Smooth muscle cell (in vitro differentiated cells): Measurements from ENCODE around the gene SV2C. TPM values are rescaled to one million over a fixed set of nuclear protein-coding genes. Genes with fewer than 3 reads are reported as not detected.
A peak's percentile ranks its signal among the peaks of the same experiment; 100 is the strongest.

ENCODE experiments used
- DNase-seq: peaks from one replicate; lab custom pipeline; 2025; ENCODE audit not compliant: unreplicated experiment; lab: John Stamatoyannopoulos, UW
- H2AFZ ChIP-seq: fragments of 200-600 bp; sonication (generic); 2 replicates; pipeline ENCODE4 v1.6.0; 2016; ENCODE audit warnings: antibody characterized with exemption, low read depth, mild to moderate bottlenecking
- H3F3A ChIP-seq: fragments of 200-600 bp; sonication (generic); 2 replicates; pipeline ENCODE4 v1.6.0; 2017; ENCODE audit warnings: antibody characterized with exemption, low read depth
- H3K27ac ChIP-seq: fragments of 200-600 bp; sonication (generic); 2 replicates; pipeline ENCODE4 v1.5.1; 2016; ENCODE audit warnings: low read depth, mild to moderate bottlenecking
- H3K27me3 ChIP-seq: fragments of 200-600 bp; sonication (generic); 2 replicates; pipeline ENCODE4 v1.6.1; 2016; ENCODE audit warnings: low read depth, mild to moderate bottlenecking
- H3K36me3 ChIP-seq: fragments of 200-600 bp; sonication (generic); 2 replicates; pipeline ENCODE4 v1.5.1; 2016; ENCODE audit warnings: low read depth
- H3K4me1 ChIP-seq: fragments of 200-600 bp; sonication (generic); 2 replicates; pipeline ENCODE4 v1.5.1; 2016; ENCODE audit warnings: low read depth
- H3K4me2 ChIP-seq: fragments of 200-600 bp; sonication (generic); 2 replicates; pipeline ENCODE4 v1.6.0; 2016; ENCODE audit warnings: mild to moderate bottlenecking
- H3K4me3 ChIP-seq: fragments of 200-600 bp; sonication (generic); 2 replicates; pipeline ENCODE4 v1.5.1; 2016; ENCODE audit warnings: mild to moderate bottlenecking
- H3K79me2 ChIP-seq: fragments of 200-600 bp; sonication (generic); 2 replicates; pipeline ENCODE4 v1.6.0; 2016; ENCODE audit warnings: low read depth, mild to moderate bottlenecking
- H3K9ac ChIP-seq: fragments of 200-600 bp; sonication (generic); 2 replicates; pipeline ENCODE4 v1.6.0; 2016; ENCODE audit warnings: low read depth
- H3K9me3 ChIP-seq: fragments of 200-600 bp; sonication (generic); replicated peaks from 2 replicates; pipeline ENCODE4 v1.5.1; 2016; ENCODE audit warnings: low read depth
- H4K20me1 ChIP-seq: fragments of 200-600 bp; sonication (generic); 2 replicates; pipeline ENCODE4 v1.6.0; 2016; ENCODE audit warnings: low read depth
- WGBS: methylation state at CpG from one replicate; pipeline ENCODE4 v1.1.7; 2016; ENCODE audit warnings: low lambda C conversion rate; 5-methylcytosine and 5-hydroxymethylcytosine counted together
- polyA plus RNA-seq: library from polyadenylated mRNA; unstranded; fragments of >200 nt; fragmentation: Nextera tagmentation; extraction: Ambion mirVana; gene quantifications from 2 replicates; pipeline ENCODE4 v1.2.1, GENCODE V29; 2016
- total RNA-seq: library from RNA; depleted of rRNA; stranded (reverse); fragments of >200 nt; gene quantifications from 2 replicates; pipeline ENCODE4 v1.2.3, GENCODE V29; 2014
- TF ChIP-seq, protein P1 (sequence below): fragments of 200-600 bp; sonication (generic); IDR thresholded peaks from 2 replicates; pipeline ENCODE4 v1.5.1; 2017; ENCODE audit warnings: borderline replicate concordance, mild to moderate bottlenecking, antibody characterized with exemption; ENCODE audit not compliant: insufficient read depth, poor library complexity, severe bottlenecking

The SV2C gene
- total and polyA plus RNA-seq, 2 experiments from 2014 or later = not detected

- Histone ChIP-seq H3K4me2 (no peak overlapping the region), H3K9me3 (no peaks in the 10 kb centered on the region), H3K9ac (no peak overlapping the region), H3K79me2 (no peaks in the 10 kb centered on the region), H3K4me1 (peaks cover 4% of the 10 kb centered on the region), H3K36me3 (no peaks in the 10 kb centered on the region), H2AFZ (no peak overlapping the region), H3K27me3 (peaks cover 12% of the 10 kb centered on the region), H3K27ac (no peak overlapping the region), H3F3A (no peaks in the 10 kb centered on the region), H4K20me1 (no peaks in the 10 kb centered on the region), H3K4me3 (no peak overlapping the region)
- WGBS = 81% methylated on average over 5 of the region's 5 CpGs
- DNase-seq = no peak
- TF ChIP-seq, protein P1, sequence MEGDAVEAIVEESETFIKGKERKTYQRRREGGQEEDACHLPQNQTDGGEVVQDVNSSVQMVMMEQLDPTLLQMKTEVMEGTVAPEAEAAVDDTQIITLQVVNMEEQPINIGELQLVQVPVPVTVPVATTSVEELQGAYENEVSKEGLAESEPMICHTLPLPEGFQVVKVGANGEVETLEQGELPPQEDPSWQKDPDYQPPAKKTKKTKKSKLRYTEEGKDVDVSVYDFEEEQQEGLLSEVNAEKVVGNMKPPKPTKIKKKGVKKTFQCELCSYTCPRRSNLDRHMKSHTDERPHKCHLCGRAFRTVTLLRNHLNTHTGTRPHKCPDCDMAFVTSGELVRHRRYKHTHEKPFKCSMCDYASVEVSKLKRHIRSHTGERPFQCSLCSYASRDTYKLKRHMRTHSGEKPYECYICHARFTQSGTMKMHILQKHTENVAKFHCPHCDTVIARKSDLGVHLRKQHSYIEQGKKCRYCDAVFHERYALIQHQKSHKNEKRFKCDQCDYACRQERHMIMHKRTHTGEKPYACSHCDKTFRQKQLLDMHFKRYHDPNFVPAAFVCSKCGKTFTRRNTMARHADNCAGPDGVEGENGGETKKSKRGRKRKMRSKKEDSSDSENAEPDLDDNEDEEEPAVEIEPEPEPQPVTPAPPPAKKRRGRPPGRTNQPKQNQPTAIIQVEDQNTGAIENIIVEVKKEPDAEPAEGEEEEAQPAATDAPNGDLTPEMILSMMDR = no peak
These were observed 317.3 kb downstream of the SV2C start for GRCh38 chr5:76400466-76400865.

DNA sequence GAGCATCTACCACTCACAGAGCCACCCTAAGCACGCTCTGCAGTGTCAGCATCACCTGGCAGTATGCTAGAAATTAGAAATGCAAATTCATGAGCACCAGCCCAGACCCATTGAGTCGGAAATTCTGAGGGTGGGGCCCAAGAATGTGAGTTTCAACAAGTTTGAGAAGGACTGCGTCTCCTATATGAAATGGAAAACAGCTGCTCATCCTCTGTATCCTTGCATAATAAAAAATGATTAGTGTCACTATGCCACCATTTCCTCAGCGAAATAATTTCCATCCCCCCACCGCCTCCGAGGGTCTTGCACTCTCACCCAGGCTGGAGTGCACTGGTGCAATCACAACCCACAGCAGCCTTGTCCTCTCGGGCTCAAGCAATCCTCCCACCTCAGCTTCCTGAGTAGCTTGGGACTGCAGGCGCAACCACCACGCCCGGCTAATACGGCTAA lies 318.6 kb downstream of the SV2C start:
- no peaks in the 10 kb centered on the region for H4K20me1 ChIP-seq
- peak overlapping the region; percentile 71 for H3K4me3 ChIP-seq
- H3K27ac ChIP-seq = no peak overlapping the region
- WGBS = 48% methylated on average over 11 of the region's 11 CpGs
- no peaks in the 10 kb centered on the region for H3K79me2 ChIP-seq
- peaks cover 4% of the 10 kb centered on the region for H3K4me1 ChIP-seq
- no peaks in the 10 kb centered on the region for H3F3A ChIP-seq
- peak overlapping the region; percentile 89 for H3K4me2 ChIP-seq
- DNase-seq = no peak
- no peak overlapping the region for H3K9ac ChIP-seq
- no peaks in the 10 kb centered on the region for H3K9me3 ChIP-seq
- no peaks in the 10 kb centered on the region for H3K36me3 ChIP-seq
- H3K27me3 ChIP-seq = peaks cover 12% of the 10 kb centered on the region
- H2AFZ ChIP-seq = peak overlapping the region; percentile 90
- TF ChIP-seq, protein P1 = no peak

DNA sequence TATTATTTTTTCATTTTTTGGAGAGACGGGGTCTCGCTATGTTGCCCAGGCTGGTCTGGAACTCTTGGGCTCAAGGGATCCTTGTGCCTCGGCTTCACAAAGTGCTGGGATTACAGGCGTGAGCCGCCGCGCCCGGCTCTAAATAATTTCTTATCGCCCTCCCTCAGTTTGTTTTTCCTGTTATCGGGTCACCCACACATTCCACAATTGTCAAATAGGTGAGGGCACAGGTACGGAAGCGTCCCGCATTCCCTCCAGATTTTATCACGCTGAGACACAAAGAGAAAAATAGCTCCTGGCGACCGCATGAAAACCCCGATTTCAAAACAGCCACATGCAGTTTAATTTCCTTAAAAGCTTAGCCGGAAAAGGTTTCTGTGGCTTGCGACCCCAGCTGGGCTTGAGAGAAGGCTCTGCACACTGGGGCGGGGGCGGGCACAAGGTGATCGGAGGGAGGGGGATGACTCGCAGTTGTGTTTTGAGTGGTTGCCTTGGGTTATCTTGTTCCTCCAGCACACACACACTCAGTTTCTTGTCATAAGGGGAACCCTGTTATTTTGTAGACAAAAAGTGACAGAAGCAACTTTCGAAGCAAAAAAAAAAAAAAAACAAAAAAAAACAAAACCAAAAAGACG lies 319.2 kb downstream of the SV2C start:
- no peak for DNase-seq
- H3F3A ChIP-seq = no peaks in the 10 kb centered on the region
- H3K9ac ChIP-seq = peak overlapping the region; percentile 25
- peaks cover 12% of the 10 kb centered on the region for H3K27me3 ChIP-seq
- WGBS = 6% methylated on average over 25 of the region's 25 CpGs
- peaks cover 4% of the 10 kb centered on the region for H3K4me1 ChIP-seq
- H4K20me1 ChIP-seq = no peaks in the 10 kb centered on the region
- H3K4me3 ChIP-seq = peak overlapping the region; percentile 71
- H3K27ac ChIP-seq = peak overlapping the region; percentile 6
- H3K4me2 ChIP-seq = peak overlapping the region; percentile 89
- no peaks in the 10 kb centered on the region for H3K79me2 ChIP-seq
- peak overlapping the region; percentile 90 for H2AFZ ChIP-seq
- H3K9me3 ChIP-seq = no peaks in the 10 kb centered on the region
- TF ChIP-seq, protein P1 = no peak
- no peaks in the 10 kb centered on the region for H3K36me3 ChIP-seq
